GM19035 (cell line): Measurements from ENCODE around the gene INPP4B.
"Not testable (repeated sequence)": the region's sequence is repeated elsewhere in the genome, so short reads cannot be mapped to it uniquely, and the experiment has no call there.

Experiments
- ATAC-seq: cut with Tn5 transposase; IDR thresholded peaks from one replicate; pipeline ENCODE4 v1.9.1; 2021; ENCODE audit not compliant: unreplicated experiment

INPP4B gene

DNA sequence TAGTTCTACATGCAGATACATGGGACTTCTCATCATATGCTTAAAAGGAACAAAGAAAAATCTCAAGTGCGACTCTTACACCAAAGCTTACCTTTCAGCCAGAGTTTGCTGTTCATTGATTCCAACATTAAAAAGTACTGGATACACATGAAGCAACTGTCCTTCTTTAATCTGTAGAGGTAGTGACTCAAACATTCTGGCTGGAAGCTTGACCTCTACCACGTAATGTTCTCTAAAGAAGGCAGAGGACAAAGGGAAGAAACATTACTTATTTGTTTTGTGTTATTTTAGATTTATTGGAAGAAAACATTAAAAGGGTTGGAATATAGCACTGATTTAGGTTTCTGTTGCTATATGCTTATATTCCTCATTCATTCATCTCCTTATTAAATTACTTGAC is 733.6 kb downstream of the INPP4B start:
- ATAC-seq, result no peak

DNA sequence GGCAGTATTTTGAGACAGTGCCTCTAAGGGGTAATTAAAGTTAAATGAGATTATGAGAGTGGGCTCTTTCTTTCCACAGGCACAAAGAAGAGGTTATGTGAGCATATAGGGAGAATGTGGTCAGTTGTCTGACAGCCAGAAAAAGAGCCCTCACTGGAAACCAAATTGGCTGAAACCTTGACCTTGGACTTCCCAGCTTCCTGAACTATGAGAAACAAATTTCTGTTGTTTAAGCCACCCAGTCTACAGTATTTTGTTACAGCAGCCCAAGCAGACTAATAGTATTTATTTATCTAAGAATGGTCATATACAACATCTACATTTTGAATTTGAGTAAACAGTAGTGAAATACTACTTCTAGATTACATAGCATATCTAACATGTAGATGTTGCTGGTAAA is 736.0 kb downstream of the INPP4B start:
- no peak for ATAC-seq

DNA sequence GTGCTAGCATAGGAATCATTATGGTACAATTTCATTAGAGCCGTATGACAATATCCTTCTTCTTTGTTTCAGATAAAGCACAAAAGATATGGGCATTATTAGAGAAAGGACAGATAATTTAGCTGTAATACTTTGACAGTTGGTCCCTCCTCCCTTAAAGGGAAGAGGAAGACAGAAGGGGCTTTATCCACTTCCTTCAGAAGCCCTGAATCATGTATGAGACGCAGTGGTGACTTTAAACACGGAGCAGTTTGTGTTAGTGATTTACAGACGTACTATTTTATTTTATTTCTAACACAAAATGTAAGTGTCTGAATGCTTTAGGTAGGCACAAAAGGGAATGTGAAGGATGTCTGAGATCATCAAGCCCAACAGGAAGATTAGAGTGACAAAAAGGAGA is 742.1 kb downstream of the INPP4B start:
- no peak for ATAC-seq

DNA sequence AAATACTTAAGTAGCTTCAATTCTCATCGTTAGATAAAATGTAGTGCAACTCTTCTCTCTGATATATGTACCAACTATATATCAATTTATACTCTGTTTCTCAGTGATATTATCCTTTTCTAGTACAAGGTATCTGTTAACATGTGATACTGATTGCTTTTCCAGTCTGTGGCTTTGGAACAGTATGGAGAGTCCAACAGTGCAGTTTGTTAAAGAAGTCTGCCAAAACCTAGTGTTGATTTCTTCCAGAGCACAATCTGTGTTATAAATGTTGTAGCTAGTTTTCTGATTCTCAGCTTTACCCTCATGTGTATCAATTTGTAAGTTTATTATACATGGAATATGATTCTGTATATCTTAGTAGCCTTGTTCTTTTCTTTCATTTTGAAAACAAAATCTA is 744.7 kb downstream of the INPP4B start:
- ATAC-seq, result no peak

DNA sequence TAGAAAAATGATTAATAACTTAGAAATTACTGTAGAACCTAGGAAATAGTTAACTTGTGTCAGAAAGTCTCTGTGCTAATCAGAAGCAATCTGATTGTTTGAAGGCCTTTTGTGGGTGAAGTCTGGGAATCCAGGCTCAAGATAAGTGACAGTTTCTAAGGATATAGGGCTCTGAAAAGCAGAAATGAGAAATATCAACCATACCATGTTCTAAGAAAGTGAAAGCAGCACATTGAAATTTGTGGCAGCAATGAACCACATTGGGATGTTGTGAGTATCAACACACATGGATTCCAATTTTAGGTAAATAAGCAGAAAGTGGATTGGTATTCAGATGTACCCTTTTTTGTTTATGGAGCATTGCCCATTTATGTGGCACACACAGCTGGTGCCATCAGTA is 745.2 kb downstream of the INPP4B start:
- ATAC-seq, result no peak

DNA sequence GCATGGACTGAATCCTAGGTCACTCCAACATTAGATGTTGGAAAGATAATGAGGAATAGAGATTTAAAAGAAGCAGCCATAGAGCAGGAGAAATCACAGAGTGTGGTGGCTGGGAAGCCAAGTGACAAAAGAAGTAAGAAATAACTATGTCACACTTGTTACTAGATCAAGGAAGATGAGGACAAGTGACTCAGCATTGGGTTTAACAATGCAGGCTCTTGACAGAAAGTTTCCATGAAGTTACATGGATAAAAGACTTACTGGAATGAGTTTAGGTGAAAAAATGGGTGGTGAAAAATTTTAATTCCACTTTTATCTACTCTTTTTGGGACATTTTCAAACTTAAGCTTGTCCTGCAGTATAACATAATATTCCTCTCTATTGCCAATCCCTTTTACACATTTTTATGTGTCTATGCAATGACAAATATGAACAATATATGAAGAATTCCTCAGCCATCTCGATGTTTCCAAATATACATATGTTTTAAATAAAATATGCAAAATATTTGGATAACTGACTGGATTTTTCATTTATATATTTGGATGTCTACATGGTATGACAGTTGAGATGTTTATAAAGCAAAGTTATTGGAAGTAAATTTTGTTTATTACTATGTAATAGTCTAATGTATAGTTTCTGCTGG is 747.1 kb downstream of the INPP4B start:
- ATAC-seq, result no peak

DNA sequence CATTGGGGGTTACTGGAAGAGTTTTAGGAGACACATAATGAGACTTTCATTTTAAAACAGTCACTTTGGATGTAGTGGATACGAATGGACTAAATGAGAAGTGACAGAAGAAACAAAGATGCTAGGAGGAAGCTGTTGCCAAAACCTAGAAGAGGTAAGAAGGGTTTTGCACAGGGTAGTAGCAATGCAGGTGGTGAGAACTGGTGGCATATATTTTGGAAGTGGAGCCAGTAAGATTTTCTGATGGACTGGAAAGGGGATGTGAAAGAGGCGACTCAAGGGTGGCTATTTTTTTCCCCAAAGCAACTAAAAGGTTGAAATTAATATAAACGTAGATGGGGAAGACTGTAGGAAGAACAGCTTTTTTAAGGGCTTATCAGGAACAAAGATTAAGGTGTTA is 747.7 kb downstream of the INPP4B start:
- no peak for ATAC-seq

DNA sequence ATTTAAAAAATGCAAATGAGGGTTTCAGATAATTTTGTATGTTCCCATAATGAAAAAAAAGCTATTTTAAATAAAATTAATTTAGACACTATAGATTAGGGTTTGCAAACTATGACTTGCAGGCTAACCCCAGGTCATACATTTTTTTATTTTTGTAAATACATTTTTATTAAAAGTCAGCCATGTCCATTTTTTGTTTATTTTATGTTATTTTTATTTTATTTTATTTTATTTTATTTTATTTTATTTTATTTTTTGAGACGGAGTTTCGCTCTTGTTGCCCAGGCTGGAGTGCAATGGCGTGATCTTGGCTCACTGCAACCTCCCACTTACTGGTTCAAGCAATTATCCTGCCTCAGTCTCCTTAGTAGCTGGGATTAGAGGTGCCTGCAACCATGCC is 749.1 kb downstream of the INPP4B start:
- no peak for ATAC-seq

DNA sequence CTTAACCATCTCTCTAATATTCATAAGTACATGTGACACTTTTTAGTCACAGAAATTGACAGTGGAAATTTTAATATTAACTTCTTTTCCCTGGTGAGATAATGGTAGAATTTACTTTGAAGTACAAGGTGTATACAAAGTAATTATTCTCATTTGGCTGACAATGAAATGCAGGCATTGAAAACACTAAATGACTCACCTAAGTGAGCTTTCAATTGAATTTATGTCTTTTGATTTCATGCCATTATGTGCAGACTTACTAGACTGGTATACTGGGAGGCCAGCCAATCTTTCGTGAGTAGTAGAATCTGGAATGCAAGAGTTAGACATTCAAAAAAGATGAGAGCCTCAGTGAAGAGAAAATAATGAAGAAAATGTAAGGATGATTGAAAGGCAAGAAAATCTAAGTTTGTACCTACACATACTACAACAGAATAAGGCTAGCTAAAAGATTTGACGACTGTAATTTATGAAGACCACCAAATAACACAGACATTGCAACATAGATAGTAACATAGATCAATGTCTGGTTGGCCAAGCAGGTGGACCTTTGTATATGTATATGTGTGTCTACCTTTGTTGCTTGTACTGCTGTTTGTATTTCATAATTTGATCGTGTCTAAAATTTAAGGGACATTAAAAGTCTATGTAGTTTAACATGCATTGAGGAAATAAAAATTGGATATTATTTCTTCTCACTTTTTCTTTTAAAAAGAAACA is 750.1 kb downstream of the INPP4B start:
- no peak for ATAC-seq

DNA sequence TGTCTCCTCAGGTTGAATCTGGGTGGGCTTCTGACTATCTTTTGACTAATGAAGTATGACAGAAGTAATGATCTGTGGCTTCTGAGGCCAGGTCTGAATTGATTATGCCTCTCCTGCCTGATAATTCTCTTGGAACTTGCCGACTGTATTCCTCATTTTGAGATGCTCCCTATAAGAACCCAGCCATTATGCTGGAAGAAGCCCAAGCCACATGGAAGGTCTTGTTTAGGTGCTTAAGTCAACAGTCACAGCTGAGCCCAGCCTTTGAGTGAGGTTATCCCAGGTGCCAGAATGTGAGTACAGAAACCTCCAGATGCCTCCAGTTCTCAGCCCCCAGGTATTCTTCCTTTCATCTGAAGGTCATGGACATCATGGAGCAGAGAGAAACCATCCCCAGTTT is 753.2 kb downstream of the INPP4B start:
- ATAC-seq, result no peak

DNA sequence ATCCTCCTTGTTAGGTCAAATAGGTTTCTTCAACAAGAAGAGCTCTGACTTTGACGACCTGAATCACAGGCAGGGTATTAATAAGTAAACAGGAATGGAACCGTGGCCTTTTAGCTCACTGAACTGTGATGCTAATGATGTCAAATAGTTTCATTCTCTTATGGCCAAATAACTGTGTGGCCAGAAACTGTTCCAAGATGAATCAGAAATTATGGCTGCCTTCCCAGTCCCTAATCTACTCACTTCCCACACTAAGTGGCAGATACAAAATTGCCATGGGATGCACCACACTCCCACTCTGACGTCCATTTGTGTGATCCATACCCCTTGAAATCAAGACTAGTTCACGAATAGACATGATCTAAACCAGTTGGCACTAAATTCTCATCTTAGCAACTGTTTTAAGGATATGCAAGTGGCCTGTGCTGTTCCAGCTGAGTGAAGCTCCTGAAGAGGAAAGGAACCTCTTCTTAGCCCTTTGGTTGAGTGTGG is 754.4 kb downstream of the INPP4B start:
- no peak for ATAC-seq

DNA sequence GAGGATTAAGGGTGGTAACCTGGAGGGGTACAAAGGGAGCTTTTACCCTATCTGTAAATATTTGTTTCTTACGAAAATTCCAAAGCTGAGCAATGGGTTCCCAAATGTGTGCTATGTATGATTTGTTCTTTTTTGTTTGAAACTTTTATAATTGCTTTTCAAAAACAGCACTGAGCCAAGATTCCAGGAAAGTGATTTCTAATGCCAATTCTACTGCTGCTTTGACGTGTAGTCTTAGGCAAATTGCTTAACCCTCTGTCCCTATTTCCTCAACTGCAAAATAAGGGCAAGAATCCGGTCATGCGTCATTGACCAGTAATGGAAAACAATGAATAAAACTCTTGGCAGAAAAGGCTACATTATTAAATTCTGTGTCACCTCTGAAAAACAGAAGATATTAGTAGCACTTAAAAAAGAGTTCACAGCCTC is 755.0 kb downstream of the INPP4B start:
- ATAC-seq, result no peak

DNA sequence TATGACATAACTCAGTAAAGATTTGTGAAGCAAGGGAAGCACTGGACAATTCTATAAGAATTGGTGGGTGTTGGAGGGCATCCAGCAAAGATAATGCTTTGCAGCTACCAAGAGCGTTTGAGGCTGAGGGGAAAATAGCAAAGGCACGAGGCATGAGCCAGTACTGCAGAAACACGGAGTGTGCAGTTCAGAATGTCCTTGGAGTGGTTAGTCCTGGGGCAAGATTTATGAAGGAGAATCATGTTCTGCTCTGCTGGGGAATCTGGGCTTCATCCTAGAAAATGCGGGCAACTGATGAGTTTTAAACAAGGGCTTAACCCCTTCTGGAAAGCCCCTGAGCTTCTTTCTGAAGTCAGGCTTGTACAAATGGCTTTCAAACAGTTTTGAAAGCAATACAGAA is 757.2 kb downstream of the INPP4B start:
- ATAC-seq, result no peak

DNA sequence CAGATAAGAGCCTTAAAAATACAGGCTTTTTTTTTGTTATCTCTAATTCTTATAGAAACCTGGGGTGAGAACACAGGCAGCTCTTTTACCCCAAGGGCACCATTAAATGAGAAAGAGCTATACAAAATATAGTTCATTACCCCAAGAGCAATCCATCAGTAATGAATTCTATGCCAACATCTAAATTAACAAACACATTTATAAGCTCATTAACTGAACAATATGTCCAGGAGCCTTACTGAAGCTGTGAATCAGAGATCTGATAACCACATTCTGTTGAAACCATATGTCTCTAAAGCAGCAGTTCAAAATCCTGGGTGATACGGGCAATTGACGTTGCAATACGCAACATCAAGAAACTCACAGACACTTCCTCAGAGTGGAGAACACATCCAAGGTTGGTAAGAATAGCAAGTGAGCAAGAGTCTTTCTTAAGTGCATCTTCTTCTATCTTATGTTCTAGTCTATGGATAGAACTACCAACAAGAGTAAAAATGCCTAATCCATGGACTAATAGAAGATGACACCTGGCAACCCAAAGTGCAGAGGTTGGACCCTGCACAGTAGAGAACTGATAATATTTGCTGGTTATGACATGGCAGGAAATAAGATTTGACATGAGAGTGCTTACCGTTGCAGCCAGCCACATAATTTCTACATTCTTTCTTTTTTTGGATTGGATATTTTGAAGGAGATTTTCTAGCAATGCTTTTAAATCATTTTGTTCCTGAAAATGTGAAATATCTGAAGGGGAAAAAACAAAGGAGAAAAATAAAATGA is 760.4 kb downstream of the INPP4B start:
- ATAC-seq, result no peak

DNA sequence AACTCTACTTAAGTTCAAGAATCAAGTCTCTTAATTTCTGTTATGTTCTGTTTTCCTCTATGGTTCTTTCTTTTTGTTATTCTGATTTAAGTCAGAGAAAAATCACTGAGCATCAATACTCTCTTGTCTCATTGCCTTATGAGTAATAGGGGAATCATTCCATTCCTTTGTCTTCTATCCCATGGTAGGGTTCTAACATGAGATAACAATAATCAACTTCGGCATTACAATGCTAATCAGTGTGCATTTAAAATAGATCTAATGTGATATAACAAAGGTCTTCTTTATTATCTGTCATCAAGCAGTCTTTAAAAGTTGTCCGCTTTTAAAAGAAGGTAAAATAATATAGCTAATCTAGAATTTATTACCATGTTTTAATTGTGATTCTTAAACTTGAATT is 762.8 kb downstream of the INPP4B start:
- ATAC-seq, result no peak

DNA sequence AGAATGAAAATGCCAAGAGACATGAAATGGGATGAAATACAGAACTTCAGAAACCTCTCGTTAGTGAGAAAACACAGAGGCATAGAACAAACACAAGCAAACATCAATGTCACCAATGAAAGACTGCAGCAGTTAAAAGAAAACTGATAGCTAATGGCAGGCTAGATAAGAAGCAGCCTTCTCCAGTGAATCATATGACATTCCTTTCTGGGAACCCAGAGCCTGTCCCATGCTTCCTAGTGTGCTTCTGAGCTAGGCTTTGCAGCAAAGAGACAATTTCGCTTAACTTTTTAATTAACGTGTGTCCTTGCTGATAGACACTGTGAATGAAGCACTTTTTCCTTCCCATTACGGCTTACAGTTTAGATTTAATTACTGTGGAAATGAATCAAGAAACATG is 765.1 kb downstream of the INPP4B start:
- ATAC-seq, result no peak

DNA sequence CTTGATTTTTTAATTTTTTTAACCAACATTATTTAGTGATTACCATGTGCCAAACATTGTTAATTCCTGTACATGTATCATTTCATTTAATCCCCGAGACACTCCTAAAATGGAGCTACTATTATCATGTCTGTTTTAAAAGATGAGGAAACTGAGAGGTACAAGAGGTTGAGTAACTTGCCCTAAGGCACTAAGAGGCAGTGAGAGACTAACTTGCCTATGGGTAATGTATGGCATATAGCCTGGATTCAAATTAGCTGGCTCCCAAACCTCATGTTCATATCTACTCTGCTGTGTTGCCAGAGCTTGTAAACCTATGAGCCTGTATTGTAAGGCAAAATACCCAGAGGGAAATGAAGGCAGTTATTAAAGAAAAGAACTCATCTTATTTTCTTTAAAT is 766.1 kb downstream of the INPP4B start:
- ATAC-seq, result no peak

DNA sequence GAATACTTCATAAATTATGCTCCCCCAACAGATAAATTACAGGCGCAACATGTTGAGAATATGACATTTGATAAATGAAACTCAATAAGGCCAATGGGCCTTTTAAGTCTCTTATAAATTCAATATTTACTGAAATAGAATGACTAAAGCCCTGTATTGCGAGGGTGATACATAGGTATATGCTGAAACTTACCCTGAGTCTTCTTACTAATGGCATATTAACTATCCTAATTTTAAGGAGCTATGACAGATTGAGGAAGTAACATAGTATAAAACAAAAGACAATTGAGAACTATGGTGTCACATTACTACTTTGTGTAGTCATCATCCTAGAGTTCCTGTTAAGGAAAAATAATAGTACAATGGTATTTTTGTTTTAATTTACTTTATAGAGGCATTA is 769.1 kb downstream of the INPP4B start:
- no peak for ATAC-seq

DNA sequence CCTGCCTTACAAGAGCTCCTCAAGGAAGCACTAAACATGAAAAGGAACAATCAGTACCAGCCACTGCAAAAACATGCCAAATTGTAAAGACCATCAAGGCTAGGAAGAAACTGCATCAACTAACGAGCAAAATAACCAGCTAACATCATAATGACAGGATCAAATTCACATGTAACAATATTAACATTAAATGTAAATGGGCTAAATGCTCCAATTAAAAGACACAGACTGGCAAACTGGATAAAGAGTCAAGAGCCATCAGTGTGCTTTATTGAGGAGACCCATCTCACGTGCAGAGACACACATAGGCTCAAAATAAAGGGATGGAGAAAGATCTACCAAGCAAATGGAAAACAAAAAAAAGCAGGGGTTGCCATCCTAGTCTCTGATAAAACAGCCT is 777.8 kb downstream of the INPP4B start:
- not testable (repeated sequence) for ATAC-seq

DNA sequence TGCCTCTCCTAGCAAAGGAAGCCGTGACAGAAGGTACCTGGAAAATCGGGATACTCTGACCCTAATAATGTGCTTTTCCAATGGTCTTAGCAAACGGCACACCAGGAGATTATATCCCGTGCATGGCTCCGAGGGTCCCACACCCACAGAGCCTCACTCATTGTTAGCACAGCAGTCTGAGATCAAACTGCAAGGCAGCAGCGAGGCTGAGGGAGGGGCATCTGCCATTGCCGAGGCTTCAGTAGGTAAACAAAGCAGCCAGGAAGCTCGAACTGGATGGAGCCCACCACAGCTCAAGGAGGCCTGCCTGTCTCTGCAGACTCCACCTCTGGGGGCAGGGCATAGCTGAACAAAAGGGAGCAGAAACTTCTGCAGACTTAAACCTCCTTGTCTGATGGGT is 779.5 kb downstream of the INPP4B start:
- not testable (repeated sequence) for ATAC-seq

DNA sequence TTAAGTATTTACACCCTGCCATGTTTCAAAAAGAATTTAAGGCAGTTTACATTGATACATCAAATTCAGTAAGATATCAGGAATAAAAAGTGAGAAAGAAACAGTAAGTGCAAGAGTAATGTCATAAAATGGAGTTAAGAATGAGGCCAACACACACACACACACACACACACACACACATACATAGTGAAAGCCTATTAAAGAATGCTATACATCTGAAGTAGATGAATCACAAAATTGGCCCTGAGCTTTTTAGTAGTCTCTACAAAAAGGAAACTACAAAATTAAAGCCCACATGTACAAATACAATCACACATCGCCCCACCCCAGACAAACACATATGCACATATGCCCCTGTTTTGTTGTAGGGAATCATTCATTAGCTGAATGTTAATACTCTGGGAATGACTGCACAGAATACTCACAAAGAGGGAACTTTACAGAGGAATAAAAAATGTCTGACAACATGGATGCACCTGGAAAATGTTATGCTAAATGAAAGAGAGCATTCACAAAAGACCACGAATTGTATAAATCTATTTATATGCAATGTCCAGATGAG is 780.9 kb downstream of the INPP4B start:
- no peak for ATAC-seq

DNA sequence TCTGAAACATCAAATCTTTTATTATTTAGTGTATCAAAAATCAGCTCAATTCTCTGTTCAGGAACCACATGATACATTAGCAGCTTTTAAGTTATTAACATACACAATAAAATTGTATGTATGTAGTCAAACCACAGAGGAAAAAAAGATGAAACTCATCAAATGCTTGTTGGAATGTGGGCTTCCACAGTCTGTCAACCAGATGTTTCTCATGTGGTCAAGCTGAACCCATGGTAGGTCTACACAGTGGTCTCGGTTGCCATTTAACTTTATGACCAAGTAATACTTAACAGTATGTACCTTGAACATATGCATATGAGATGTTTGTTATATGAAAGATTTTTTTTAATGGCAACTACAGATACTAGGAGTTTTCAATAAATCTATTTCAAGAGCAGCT is 781.9 kb downstream of the INPP4B start:
- ATAC-seq, result no peak
